Transverse colon (tissue), 4 donors: Measurements from ENCODE around the gene TRIM46. TPM values are rescaled to one million over a fixed set of nuclear protein-coding genes. Genes with fewer than 3 reads are reported as not detected.
"Not testable (repeated sequence)": the region's sequence is repeated elsewhere in the genome, so short reads cannot be mapped to it uniquely, and the experiment has no call there.

Source experiments
- DNase-seq: peaks from one replicate; pipeline ENCODE4 v3.0.0-alpha.2; 2019
- H3K27ac ChIP-seq, 4 donors: fragments of 200-600 bp; sonication (generic); 2 replicates each; pipeline ENCODE4 v1.5.1; 2016 to 2018; ENCODE audit warnings: inconsistent platforms in 4 of 4
- H3K27me3 ChIP-seq: fragments of 200-600 bp; sonication (generic); 2 replicates; pipeline ENCODE4 v1.5.1; 2017; ENCODE audit warnings: inconsistent platforms
- H3K36me3 ChIP-seq, 4 donors: fragments of 200-600 bp; sonication (generic); 2 replicates each; pipeline ENCODE4 v1.5.1; 2017 to 2019; ENCODE audit warnings: inconsistent platforms in 4 of 4
- H3K4me1 ChIP-seq, 4 donors: fragments of 200-600 bp; sonication (generic); 2 replicates each; pipeline ENCODE4 v1.5.1; 2017 to 2020; ENCODE audit warnings: inconsistent platforms in 4 of 4
- H3K4me3 ChIP-seq, 4 donors: fragments of 200-600 bp; sonication (generic); 1 replicate in 1 of 4; 2 replicates in 3 of 4; pipeline versions ENCODE4 v1.5.1 to v1.6.1; 2017 to 2019; ENCODE audit warnings: inconsistent platforms in 4 of 4
- H3K9me3 ChIP-seq, 2 donors: fragments of 200-600 bp; sonication (generic); 2 replicates each; pipeline ENCODE4 v1.5.1; 2017 to 2019; ENCODE audit warnings: inconsistent platforms in 2 of 2
- EP300 ChIP-seq: sonication (generic); formaldehyde crosslinking; IDR thresholded peaks from one replicate; pipeline ENCODE4 v1.6.1; 2017; ENCODE audit warnings: antibody characterized with exemption, low read depth
- POLR2A ChIP-seq: fragments of 450-650 bp; IDR thresholded peaks from one replicate; pipeline ENCODE4 v1.6.1; 2016; ENCODE audit warnings: antibody characterized with exemption, mild to moderate bottlenecking, moderate library complexity
- POLR2AphosphoS5 ChIP-seq, 3 donors: sonication (generic); formaldehyde crosslinking; IDR thresholded peaks; one replicate each; pipeline ENCODE4 v1.6.1; 2016; ENCODE audit warnings: antibody characterized with exemption in 3 of 3
- WGBS, 2 donors: methylation state at CpG; one replicate each; pipeline ENCODE4 v1.1.5; 2018; ENCODE audit warnings: low coverage in 1 of 2; 5-methylcytosine and 5-hydroxymethylcytosine counted together
- in situ Hi-C, 4 donors: fragments of 200-750 bp; cut with MboI; loops; one replicate each; pipeline versions ENCODE4 v1.15.0 to v1.15.1; 2017; ENCODE audit warnings: low sequenced_read_pairs in 3 of 4, low pct_ligation_motif_present in 1 of 4, low pct_unique_long_range_greater_than_20kb in 1 of 4
- intact Hi-C: fragments of 100-400 bp; cut with DNase I; formaldehyde crosslinking; loops from one replicate; pipeline ENCODE4 v1.15.1; 2023; ENCODE audit warnings: low total_unique reads
- small RNA-seq, 4 donors: library from RNA; depleted of rRNA; stranded (forward); fragments of <200 nt; gene quantifications; one replicate each; pipeline ENCODE3, GENCODE V24; 2016
- total RNA-seq, 4 donors: library from RNA; depleted of rRNA; stranded (reverse); fragments of >200 nt; gene quantifications; one replicate each; pipeline ENCODE4 v1.1.0, GENCODE V29; 2016
- TF ChIP-seq, protein P1 (sequence below), 5 experiments: fragments of 200-600 bp in 3 of 5; fragments of 450-650 bp in 2 of 5; sonication (generic) in 3 of 5; IDR thresholded peaks; 1 replicate in 2 of 5; 2 replicates in 3 of 5; pipeline ENCODE4 v1.5.1; 2016 to 2017; ENCODE audit warnings: antibody characterized with exemption in 5 of 5, inconsistent platforms in 3 of 5, mild to moderate bottlenecking in 2 of 5, moderate library complexity in 1 of 5

The TRIM46 gene
- total RNA-seq, 4 donors from 2014 or later: 0.41 to 0.48 TPM; not detected in 2

DNA sequence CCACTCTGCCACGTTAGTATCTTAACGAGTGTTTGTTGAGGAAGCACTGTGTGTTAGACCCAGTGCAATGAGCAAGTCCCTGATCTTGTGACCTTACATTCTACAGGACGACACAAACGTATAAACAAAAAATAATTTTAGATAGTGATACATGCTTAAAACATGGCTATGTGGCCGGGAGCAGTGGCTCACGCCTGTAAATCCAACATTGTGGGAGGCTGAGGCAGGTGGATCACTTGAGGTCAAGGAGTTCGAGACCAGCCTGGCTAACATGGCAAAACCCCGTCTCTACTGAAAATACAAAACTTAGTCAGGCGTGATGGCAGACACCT lies 54.4 kb downstream of the TRIM46 start:
- WGBS, 2 donors: 59 to 62% methylated on average over 8 to 9 of the region's 9 CpGs
- H3K4me1 ChIP-seq: peaks cover 5 to 27% (median 9%) of the 10 kb centered on the region in 4 donors
- H3K27me3 ChIP-seq: no peaks in the 10 kb centered on the region
- intact Hi-C loops: no loop called here
- peak overlapping the region; percentile 10 to 81 (median 35) for H3K4me3 ChIP-seq
- no peak for DNase-seq
- in situ Hi-C loops: no loop called here
- H3K36me3 ChIP-seq: no peaks in the 10 kb centered on the region
- H3K27ac ChIP-seq: peak overlapping the region; percentile 88 to 95 (median 92)
- H3K9me3 ChIP-seq: no peaks in the 10 kb centered on the region
- TF ChIP-seq EP300: no peak
- TF ChIP-seq, protein P1, sequence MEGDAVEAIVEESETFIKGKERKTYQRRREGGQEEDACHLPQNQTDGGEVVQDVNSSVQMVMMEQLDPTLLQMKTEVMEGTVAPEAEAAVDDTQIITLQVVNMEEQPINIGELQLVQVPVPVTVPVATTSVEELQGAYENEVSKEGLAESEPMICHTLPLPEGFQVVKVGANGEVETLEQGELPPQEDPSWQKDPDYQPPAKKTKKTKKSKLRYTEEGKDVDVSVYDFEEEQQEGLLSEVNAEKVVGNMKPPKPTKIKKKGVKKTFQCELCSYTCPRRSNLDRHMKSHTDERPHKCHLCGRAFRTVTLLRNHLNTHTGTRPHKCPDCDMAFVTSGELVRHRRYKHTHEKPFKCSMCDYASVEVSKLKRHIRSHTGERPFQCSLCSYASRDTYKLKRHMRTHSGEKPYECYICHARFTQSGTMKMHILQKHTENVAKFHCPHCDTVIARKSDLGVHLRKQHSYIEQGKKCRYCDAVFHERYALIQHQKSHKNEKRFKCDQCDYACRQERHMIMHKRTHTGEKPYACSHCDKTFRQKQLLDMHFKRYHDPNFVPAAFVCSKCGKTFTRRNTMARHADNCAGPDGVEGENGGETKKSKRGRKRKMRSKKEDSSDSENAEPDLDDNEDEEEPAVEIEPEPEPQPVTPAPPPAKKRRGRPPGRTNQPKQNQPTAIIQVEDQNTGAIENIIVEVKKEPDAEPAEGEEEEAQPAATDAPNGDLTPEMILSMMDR (IDR thresholded peaks at IDR 0.05): no peak
- TF ChIP-seq POLR2A: no peak
- no peak for TF ChIP-seq POLR2AphosphoS5 (IDR thresholded peaks at IDR 0.05)

DNA sequence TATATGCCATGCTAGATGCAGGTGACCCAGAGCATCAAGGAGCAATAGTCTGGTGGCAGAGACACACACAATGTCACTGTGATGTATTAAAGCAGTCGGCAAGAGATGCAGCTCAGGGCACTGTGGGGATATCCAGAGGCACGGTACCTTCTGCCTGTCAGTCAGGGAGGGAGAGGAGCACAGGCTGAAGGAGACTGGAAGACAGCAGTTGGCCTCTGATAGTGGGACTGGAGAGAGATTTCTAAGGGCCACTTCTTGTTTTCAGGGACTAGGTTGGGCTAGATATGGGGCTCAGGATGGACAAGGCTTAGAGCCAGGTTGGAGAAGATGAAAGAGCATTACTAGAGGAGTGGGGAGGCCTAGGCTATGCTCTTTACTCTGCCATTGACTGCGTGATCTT lies 57.7 kb downstream of the TRIM46 start:
- peak overlapping the region in 1 of 4 donors; percentile 69 for H3K27ac ChIP-seq
- in situ Hi-C loops, H3K4me3 ChIP-seq, H3K27me3 ChIP-seq, intact Hi-C loops, H3K36me3 ChIP-seq, DNase-seq, H3K9me3 ChIP-seq: not testable (repeated sequence)
- WGBS, 2 donors: 47% methylated on average over 3 of the region's 3 CpGs; no CpG with 5 or more reads in 1 of the 2 donors
- peaks cover 3 to 17% (median 8%) of the 10 kb centered on the region in 4 donors for H3K4me1 ChIP-seq

DNA sequence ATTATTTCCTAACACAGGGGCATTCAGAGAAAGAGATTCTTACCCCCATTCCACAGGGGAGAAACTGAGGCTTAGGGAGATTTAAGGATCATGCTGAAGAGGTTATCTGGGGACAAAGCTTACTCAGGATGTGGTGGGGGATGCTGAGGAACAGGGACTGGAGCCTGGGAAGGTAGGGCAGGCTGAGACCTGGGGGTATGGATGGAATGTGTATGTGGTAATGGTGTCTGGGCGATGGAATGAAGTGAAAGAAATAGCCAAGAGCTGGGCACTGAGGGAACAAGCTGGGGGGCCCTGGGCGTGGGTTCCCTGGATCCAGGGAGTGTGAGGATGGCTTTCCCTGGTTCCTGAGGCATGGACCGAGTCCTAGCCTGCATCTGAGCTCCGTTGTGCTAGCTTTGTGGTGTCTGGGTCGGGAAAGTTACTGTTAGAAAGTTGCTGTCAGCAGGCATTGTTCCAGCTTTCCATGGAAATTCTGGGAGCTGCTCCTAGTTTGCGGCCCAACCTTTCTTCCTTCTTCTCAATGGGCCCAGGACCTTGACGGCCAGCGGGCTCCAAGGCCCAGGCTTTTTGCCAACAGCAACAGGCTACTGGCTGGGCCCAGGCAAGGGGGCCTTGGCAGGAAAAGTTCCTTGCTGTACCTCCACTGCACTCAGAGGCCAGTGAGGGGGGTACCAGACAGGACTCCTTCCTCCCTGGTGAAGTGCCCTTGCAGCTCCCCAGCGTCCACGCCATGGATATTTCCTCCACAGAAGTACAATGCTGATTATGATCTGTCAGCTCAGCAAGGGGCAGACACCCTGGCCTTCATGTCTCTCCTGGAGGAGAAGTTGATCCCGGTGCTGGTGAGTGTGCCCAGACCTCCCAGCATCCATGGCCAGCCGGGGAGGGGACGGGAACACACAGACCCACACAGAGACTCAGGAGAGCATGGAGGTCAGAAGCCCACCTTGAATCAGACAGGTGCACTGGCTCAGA lies 58.6 kb downstream of the TRIM46 start:
- H3K27me3 ChIP-seq, H3K4me3 ChIP-seq, DNase-seq, intact Hi-C loops, H3K9me3 ChIP-seq, in situ Hi-C loops: not testable (repeated sequence)
- Histone ChIP-seq H3K4me1 (peaks cover 0 to 11% (median 5%) of the 10 kb centered on the region in 4 donors), H3K27ac (peak overlapping the region in 3 of 4 donors; percentile 29 to 69 (median 54)), H3K36me3 (peaks cover 0 to 14% (median 7%) of the 10 kb centered on the region in 4 donors)
- 49 to 100% methylated on average over 1 to 7 of the region's 13 CpGs for WGBS, 2 donors

DNA sequence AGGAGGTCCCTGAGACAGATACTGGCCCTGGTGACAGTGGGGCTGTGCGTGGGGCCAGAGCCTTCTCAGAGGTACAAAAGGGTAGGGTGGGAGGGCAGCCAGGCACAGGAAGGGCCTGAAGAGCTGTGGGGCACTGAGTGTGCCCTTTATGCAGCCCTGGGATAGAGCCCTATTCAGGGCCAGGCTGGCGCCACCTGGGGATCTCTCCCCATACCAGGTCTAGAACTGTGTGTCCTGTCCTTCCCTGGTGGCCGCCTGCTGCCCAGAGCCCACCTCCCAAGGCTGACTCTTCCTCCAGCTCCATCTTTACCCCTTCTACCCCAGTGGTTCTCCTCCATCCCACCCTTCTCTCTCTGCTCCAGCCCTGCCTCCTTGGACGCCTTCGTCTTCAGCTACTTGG lies 59.9 kb downstream of the TRIM46 start:
- DNase-seq, in situ Hi-C loops, H3K4me3 ChIP-seq, H3K27ac ChIP-seq, H3K9me3 ChIP-seq, H3K27me3 ChIP-seq, H3K4me1 ChIP-seq, intact Hi-C loops: not testable (repeated sequence)
- H3K36me3 ChIP-seq: peaks cover 0 to 14% (median 7%) of the 10 kb centered on the region in 4 donors
- 93% methylated on average over 2 of the region's 5 CpGs; no CpG with 5 or more reads in 1 of the 2 donors for WGBS, 2 donors

Small RNAs within 50 kb of the gene (small RNA-seq; reads per million reads assigned to genes)
- 0 reads per million in 4 donors for gene HMGN2P18

Other genes with a start within 250 kb of the TRIM46 start
- gene PMVK, start 237.1 kb upstream of the TRIM46 start, total RNA-seq: 10 to 100 TPM in 3 of 4 donors, 1 to 10 TPM in 1; 6.0 to 19.9 (median 13.1) TPM
- gene PBXIP1, start 217.8 kb upstream of the TRIM46 start, total RNA-seq: 10 to 100 TPM; 54.1 to 94.1 (median 83.6) TPM
- 10 to 100 TPM; 23.3 to 63.7 (median 29.0) TPM for gene PYGO2, start 212.1 kb upstream of the TRIM46 start, total RNA-seq
- gene SHC1, start 203.1 kb upstream of the TRIM46 start, total RNA-seq: 100 to 1,000 TPM in 2 of 4 donors, 10 to 100 TPM in 2; 71.1 to 149 (median 92.0) TPM
- 10 to 100 TPM in 3 of 4 donors, not detected in 1; 28.9 to 41.4 (median 35.2) TPM for gene CKS1B, start 199.2 kb upstream of the TRIM46 start, total RNA-seq
- gene FLAD1, start 190.5 kb upstream of the TRIM46 start, total RNA-seq: 10 to 100 TPM; 32.7 to 42.4 (median 36.0) TPM
- not detected for gene LENEP, start 180.3 kb upstream of the TRIM46 start, total RNA-seq
- gene ZBTB7B, start 171.0 kb upstream of the TRIM46 start, total RNA-seq: 100 to 1,000 TPM in 3 of 4 donors, 10 to 100 TPM in 1; 85.2 to 513 (median 272) TPM
- gene DCST2, start 140.1 kb upstream of the TRIM46 start, total RNA-seq: 1 to 10 TPM in 3 of 4 donors, not detected in 1; 1.9 to 4.6 (median 4.5) TPM
- gene DCST1, start 140.0 kb upstream of the TRIM46 start, total RNA-seq: under 1 TPM in 2 of 4 donors, not detected in 2; 0.32 to 0.41 TPM
- 100 to 1,000 TPM in 3 of 4 donors, 10 to 100 TPM in 1; 90.6 to 196 (median 115) TPM for gene ADAM15, start 122.5 kb upstream of the TRIM46 start, total RNA-seq
- gene EFNA4, start 110.1 kb upstream of the TRIM46 start, total RNA-seq: 10 to 100 TPM; 18.3 to 57.2 (median 37.2) TPM
- 1 to 10 TPM; 3.4 to 7.9 (median 7.2) TPM for gene EFNA3, start 95.0 kb upstream of the TRIM46 start, total RNA-seq
- 100 to 1,000 TPM in 1 of 4 donors, 10 to 100 TPM in 3; 18.5 to 108 (median 62.7) TPM for gene EFNA1, start 46.0 kb upstream of the TRIM46 start, total RNA-seq
- 100 to 1,000 TPM in 1 of 4 donors, 10 to 100 TPM in 2, 1 to 10 TPM in 1; 5.2 to 199 (median 44.4) TPM for gene SLC50A1, start 38.0 kb upstream of the TRIM46 start, total RNA-seq
- gene DPM3, start 33.3 kb upstream of the TRIM46 start, total RNA-seq: 100 to 1,000 TPM in 1 of 4 donors, 10 to 100 TPM in 2, 1 to 10 TPM in 1; 7.2 to 130 (median 62.6) TPM
- gene KRTCAP2, start 545 bp upstream of the TRIM46 start, total RNA-seq: 100 to 1,000 TPM; 106 to 240 (median 131) TPM
- gene THBS3, start 34.0 kb downstream of the TRIM46 start, total RNA-seq: 10 to 100 TPM; 19.2 to 37.8 (median 27.0) TPM
- gene MTX1, start 34.8 kb downstream of the TRIM46 start, total RNA-seq: 10 to 100 TPM; 24.3 to 64.0 (median 46.0) TPM
- 10 to 100 TPM in 3 of 4 donors, 1 to 10 TPM in 1; 9.0 to 21.9 (median 15.7) TPM for gene ENTREP3, start 81.6 kb downstream of the TRIM46 start, total RNA-seq
- gene SCAMP3, start 88.5 kb downstream of the TRIM46 start, total RNA-seq: 10 to 100 TPM in 3 of 4 donors, 1 to 10 TPM in 1; 7.8 to 61.3 (median 35.2) TPM
- gene CLK2, start 99.7 kb downstream of the TRIM46 start, total RNA-seq: 10 to 100 TPM; 31.9 to 92.9 (median 51.5) TPM
- 10 to 100 TPM; 13.0 to 34.0 (median 22.2) TPM for gene HCN3, start 103.6 kb downstream of the TRIM46 start, total RNA-seq
- 1 to 10 TPM in 1 of 4 donors, under 1 TPM in 2, not detected in 1; 0.40 to 5.6 (median 0.64) TPM for gene PKLR, start 127.6 kb downstream of the TRIM46 start, total RNA-seq
- gene FDPS, start 135.0 kb downstream of the TRIM46 start, total RNA-seq: 100 to 1,000 TPM in 2 of 4 donors, 10 to 100 TPM in 2; 73.7 to 158 (median 104) TPM
- 100 to 1,000 TPM in 1 of 4 donors, 10 to 100 TPM in 3; 43.4 to 121 (median 65.5) TPM for gene RUSC1, start 147.0 kb downstream of the TRIM46 start, total RNA-seq